GM12801 (cell line): ENCODE measurements around the gene NSG1.

Source experiments
- CTCF ChIP-seq: IDR thresholded peaks from one replicate; pipeline ENCODE4 v1.5.1; 2011; ENCODE audit warnings: control low read depth; ENCODE audit not compliant: insufficient read length; ENCODE audit errors: extremely low read depth

NSG1 gene

DNA sequence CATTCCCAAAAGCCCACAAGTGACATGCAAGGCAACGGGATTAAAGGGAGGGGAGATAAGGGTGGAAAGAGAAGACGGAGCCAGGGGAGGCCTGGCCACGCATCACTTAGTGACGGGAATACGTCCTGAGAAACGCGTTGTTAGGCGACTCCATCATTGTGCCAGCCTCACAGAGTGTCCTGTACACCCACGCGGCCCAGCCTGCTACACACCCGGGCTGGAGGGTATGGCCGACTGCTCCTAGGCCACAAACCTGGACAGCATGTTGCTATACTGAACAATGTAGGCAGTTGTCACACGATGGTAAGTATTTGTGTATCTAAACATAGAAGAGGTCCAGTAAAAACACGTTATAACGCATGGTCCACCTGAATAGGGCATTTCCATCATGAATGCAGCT, 23.4 kb downstream of the NSG1 start:
- TF ChIP-seq CTCF, result no peak

- no peak for TF ChIP-seq CTCF
Measured at GRCh38 chr4:4411906-4412305, 25.0 kb downstream of the NSG1 start.

DNA sequence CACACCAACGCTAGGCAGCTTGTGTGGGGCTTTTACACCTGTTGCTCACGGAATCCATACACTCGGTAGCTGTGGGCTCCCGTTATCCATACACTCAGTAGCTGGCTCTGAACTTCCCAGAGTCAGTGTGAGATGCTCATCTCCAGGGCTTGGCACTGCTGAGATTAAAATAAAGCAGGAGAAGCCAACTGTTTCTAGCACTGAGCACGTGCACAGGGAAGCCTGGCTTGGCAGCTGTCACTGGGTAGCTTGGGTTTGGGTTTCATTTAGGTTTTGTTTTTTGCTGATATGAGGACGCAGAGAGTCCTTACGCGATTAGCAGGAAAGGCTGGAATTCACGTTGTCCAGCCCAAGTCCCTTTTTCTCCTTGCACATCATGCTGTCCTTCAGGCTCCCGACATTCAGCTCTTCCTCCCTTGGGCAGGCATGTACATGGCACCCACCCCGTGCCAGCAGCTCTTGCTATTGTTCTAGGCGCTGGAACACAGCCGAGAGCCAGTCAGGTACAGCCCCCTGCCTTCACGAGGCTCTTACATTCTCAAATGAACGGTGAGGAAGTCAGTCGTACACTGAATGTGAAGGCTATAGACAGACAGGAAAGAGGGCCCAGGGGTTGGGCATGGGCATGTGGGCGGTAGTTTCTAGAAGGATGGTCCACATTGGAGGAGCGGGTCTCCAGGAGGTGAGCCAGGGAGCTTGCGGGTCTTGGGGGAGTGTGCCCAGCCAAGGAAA, 25.9 kb downstream of the NSG1 start:
- no peak for TF ChIP-seq CTCF

DNA sequence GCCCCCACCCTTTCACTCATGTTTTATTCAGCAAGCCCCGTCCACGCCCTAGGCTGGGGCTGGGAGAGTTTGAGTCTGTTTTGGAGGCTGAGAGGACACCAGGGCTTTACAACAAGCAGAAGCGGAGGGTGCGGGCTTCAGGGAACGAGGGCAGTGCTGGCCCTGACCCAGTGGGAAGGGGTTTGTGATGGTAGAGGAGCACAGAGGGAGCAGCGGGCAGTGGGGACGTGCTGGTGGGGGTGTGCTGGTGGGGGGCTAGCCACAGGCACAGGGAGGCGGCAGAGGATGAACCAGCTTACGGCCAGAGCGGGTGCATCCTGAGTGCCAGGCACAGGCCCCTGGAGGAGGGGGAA, 26.4 kb downstream of the NSG1 start:
- TF ChIP-seq CTCF, result no peak

- no peak for TF ChIP-seq CTCF
Measured at GRCh38 chr4:4413806-4414205, 26.9 kb downstream of the NSG1 start.

DNA sequence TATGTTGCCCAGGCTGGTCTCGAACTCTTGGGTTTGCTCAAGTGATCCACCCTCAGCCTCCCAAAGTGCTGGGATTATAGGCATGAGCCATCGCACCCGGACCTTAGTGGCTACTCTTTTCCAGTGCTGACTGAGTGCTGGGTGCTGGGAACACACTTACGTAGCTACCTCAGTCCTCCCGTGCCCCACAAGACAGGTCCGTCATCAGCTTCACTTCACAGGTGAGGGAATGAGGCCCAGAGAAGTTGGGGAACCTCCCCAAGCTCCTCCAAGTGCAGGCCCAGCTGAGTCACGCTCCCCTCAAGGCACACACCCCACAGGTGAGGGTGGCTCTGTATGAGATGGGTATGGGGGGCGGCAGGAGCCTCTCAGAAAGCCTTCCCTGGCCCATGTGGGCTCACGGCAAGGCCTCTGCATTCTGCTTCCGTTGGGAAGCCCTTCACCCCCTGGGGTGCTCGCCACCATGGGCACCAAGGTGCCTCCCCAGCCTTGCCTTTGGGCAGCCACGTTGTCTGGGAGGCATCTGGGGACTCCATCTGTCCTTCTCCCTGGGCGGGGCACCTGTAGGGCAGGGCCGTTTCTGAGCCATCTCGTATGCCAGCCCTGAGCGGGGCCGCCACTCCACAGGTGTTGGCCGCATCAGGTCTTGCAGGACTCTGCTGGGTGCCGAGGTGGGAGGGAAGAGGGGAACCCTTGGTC, 28.4 kb downstream of the NSG1 start:
- TF ChIP-seq CTCF, result no peak

GRCh38 chr4:4415806-4416805, 29.2 kb downstream of the NSG1 start:
- TF ChIP-seq CTCF, result no peak
